Activated effector memory CD4-positive, alpha-beta T cell treated with Interleukin-2 at 50 U/mL for 16 hours (primary cell): Measurements from ENCODE around the gene TMEM243.

Source experiments
- DNase-seq: peaks from one replicate; pipeline ENCODE4 v3.0.0-alpha.2; 2020

Gene TMEM243

DNA sequence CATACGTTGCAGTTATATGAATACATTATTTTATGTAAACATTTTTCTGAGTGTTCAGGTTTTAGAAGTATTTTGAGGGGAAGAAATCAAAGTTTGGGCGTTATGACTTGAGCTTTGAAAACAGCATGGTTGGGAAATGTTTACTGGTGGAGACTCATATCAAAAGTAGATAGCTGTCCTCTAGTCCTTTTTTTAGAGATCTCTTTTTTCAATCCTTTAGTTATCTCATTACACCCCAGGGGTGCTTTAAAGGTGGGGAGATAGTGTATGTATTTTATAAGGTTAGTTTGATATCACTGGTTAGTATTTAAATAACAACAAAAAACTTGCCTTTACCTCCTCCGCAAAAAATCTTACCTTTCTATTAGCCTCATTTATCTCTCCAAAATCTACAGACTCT is 65.0 kb downstream of the TMEM243 start:
- DNase-seq = no peak

GRCh38 chr7:87154166-87154565 is 65.4 kb downstream of the TMEM243 start:
- no peak for DNase-seq

DNA sequence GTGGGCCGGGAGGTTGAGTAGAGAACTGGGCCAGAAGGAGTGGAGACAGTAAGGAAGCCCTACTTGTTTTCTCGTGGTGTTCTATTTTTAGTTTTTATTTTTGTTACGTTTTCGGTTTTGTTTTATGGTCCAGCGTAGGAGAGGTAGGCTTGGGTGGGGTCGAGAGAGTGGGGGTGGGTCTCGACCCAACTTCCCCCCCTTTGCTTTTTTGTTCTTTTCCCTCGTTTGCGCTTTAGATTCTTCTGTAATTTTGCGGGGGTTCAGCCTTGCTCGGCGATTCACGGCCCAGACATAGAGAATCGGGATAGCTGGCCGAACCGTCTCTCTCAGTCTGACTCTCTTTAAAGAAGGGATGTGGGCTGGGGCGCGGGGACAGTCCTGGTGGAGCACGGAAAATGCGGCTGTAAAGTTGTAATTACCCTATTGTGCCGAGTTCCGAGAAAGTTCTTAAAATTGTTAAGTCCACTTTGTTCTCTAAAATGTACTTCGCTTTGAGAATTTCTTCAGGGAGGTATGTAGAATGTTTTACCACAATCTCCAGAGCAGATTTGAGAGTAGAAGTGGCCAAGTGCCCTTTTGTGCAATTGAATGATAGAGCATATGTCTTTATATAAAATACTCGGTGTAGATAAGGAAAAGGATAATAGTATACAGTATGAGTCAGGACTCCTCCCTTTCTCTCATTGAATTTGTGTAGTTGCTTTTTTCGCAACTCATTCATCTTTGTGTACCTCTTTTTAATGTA is 66.5 kb downstream of the TMEM243 start:
- DNase-seq = peak; percentile 18

GRCh38 chr7:87152112-87152896 is 67.2 kb downstream of the TMEM243 start, which contains the start of gene DMTF1:
TSS of gene DMTF1 (plus strand) at chr7:87152453. CDS start at chr7:87164942, 12,489 bp downstream.
- peak; percentile 80 for DNase-seq

GRCh38 chr7:87151729-87152111 is 67.8 kb downstream of the TMEM243 start:
- DNase-seq = no peak

DNA sequence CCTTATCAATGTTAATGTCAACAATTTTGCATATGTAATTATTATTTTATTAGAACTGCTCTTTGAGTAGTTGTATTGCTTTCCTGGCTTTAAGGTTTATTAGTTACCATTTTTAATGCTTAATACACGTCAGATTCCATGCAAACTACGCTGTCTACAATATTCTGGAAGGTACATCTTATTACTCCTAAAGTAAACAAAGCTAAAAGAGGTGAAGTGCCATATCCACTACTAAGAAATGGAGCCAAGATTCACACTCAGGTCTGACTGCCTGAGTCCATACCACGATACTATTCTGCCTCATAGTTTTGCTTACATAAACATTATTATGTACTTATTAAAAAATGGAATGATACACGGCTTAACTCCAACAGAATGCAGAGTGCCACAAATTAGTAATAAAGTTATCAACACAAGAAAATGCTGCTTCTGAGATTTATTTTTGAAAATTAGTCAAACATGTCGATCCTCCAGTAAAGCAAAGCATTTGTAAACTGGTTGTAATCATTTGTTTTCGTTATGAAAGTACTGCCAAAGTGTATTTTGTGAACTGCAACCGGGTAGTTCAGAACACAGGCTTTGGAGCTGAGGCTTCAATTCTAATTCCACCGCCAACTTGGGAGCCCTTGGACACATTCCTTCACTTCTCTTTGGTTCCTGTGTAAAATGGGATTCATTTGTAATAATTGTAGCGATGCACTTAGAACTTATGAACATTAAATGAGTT is 68.4 kb downstream of the TMEM243 start:
- DNase-seq = no peak

DNA sequence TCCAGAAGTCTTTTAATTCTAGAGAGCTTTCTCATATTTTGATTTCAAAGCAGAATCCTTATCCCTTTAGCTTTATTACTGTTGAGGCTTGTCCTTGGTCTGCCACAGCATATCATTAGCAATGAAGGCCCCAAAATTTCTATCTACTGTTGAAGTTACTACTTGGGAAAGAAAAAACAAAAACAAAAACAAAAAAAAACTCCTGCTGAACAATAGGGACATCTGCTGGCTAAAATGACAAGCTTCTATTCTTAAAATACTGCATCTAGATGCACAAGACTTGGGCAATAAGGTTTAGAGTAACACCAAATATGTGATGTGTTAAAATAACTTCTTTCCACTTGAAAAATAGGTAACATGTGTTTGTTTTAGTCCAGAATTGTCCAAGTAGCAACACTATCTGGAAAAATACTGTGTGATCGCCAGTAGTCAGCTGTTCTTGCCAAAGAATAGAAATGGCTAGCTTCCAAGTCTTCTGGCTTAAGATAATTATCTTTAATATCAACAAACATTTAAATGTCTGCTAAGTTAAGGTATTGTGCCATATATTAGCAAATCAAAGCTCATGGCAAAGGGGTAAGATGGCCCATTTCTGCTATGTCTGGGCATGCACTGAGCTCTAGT is 71.1 kb downstream of the TMEM243 start:
- DNase-seq = no peak

GRCh38 chr7:87147500-87147899 is 72.0 kb downstream of the TMEM243 start:
- DNase-seq = no peak

GRCh38 chr7:87146740-87147386 is 72.7 kb downstream of the TMEM243 start:
- no peak for DNase-seq
